Activated T-cell treated with anti-CD3 and anti-CD28 coated beads, Interleukin-2, amount 50 U/mL, for 72 hours (primary cell): Measurements from ENCODE around the gene SLC26A4. TPM values are rescaled to one million over a fixed set of nuclear protein-coding genes. Genes with fewer than 3 reads are reported as not detected.

ENCODE experiments used
- ATAC-seq, 2 donors: fragments of 150-1000 bp; cut with Tn5 transposase; replicated peaks in 1 of 2; 2 replicates each; pipeline ENCODE4 v1.10.0; 2021; ENCODE audit warnings: moderate library complexity in 2 of 2, mild to moderate bottlenecking in 1 of 2
- DNase-seq, 2 donors: peaks; one replicate each; pipeline ENCODE4 v3.0.0; 2021 to 2022; ENCODE audit warnings: mixed read lengths in 1 of 2
- H3K27ac Mint-ChIP-seq: one replicate; pipeline ENCODE4 v1.8.0; 2022; ENCODE audit warnings: mild to moderate bottlenecking, moderate library complexity, mixed read lengths
- H3K27me3 Mint-ChIP-seq: one replicate; pipeline ENCODE4 v1.8.0; 2022; ENCODE audit warnings: low read depth, mixed read lengths
- H3K36me3 Mint-ChIP-seq, 2 donors: one replicate each; pipeline ENCODE4 v1.8.0; 2022; ENCODE audit warnings: mixed read lengths in 2 of 2, mild to moderate bottlenecking in 1 of 2; ENCODE audit not compliant: insufficient read depth in 2 of 2
- H3K4me1 Mint-ChIP-seq: one replicate; pipeline ENCODE4 v1.8.0; 2022; ENCODE audit warnings: low read depth, mixed read lengths
- H3K4me3 Mint-ChIP-seq, 2 donors: one replicate each; pipeline ENCODE4 v1.8.0; 2022; ENCODE audit warnings: mild to moderate bottlenecking in 2 of 2, mixed read lengths in 2 of 2, moderate library complexity in 2 of 2
- H3K9me3 Mint-ChIP-seq, 2 donors: one replicate each; pipeline ENCODE4 v1.8.0; 2022; ENCODE audit warnings: mixed read lengths in 2 of 2
- total RNA-seq, 2 donors: library from RNA; stranded (reverse); gene quantifications; one replicate each; pipeline ENCODE4 v1.2.3, GENCODE V29; 2022

SLC26A4 gene
- 10 to 100 TPM in 1 of 2 donors, 1 to 10 TPM in 1; 7.9 to 18.3 TPM for total RNA-seq

DNA sequence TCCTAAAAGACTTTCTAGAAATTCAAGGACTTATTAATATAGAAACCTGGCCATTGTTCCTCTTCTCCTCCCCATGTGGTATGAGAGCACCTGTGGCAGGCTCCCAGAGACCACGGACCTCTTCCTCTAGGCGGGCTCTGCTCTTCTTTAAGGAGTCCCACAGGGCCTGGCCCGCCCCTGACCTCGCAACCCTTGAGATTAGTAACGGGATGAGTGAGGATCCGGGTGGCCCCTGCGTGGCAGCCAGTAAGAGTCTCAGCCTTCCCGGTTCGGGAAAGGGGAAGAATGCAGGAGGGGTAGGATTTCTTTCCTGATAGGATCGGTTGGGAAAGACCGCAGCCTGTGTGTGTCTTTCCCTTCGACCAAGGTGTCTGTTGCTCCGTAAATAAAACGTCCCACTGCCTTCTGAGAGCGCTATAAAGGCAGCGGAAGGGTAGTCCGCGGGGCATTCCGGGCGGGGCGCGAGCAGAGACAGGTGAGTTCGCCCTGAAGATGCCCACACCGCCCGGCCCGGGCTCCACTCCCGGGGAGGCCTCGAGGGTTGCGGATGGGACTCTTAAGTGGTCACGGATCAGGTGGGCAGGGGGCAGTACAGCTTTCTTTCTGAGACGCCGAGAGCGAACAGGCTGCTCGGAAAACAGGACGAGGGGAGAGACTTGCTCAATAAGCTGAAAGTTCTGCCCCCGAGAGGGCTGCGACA is at the start of gene SLC26A4:
SLC26A4 (plus strand) TSS at position 448 of the 700 bp plus-strand sequence. CDS start 814 bp downstream, outside the sequence.
- H3K9me3 Mint-ChIP-seq = no peaks in the 10 kb centered on the region
- DNase-seq (peak; percentile 69 to 73), ATAC-seq (peak; percentile 68 to 70)
- peaks cover 29% of the 10 kb centered on the region for H3K4me1 Mint-ChIP-seq
- H3K4me3 Mint-ChIP-seq = peak within 1 kb of the TSS; percentile 86 to 94
- peaks cover 2 to 3% of the 10 kb centered on the region in 2 donors for H3K36me3 Mint-ChIP-seq
- peaks cover 20% of the 10 kb centered on the region for H3K27me3 Mint-ChIP-seq
- peak within 1 kb of the TSS; percentile 97 for H3K27ac Mint-ChIP-seq

DNA sequence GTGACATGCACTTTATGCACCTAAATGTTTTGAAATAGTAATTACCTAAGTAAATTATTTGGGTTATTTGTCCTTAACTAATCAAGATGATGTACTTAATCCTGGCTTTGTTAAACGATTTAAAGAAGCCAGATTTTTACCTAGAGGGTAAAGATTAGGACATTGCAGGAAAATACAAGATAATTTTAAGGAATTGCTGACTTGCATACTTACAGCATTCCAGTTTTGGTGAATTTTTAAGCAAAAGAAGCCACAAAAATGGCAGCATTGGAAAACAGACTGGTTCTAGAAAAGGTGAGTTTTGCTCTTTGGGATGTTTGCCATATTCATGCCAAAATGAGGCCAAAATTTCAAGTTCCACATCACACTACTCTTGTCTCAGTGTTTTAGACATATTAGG is 47.2 kb upstream of the SLC26A4 start:
- no peaks in the 10 kb centered on the region for H3K27me3 Mint-ChIP-seq
- peaks cover 2 to 3% of the 10 kb centered on the region in 2 donors for H3K36me3 Mint-ChIP-seq
- DNase-seq = no peak
- no peaks in the 10 kb centered on the region for H3K9me3 Mint-ChIP-seq
- H3K4me1 Mint-ChIP-seq = no peaks in the 10 kb centered on the region
- no peak for ATAC-seq
- H3K27ac Mint-ChIP-seq = no peak overlapping the region
- no peak overlapping the region for H3K4me3 Mint-ChIP-seq

DNA sequence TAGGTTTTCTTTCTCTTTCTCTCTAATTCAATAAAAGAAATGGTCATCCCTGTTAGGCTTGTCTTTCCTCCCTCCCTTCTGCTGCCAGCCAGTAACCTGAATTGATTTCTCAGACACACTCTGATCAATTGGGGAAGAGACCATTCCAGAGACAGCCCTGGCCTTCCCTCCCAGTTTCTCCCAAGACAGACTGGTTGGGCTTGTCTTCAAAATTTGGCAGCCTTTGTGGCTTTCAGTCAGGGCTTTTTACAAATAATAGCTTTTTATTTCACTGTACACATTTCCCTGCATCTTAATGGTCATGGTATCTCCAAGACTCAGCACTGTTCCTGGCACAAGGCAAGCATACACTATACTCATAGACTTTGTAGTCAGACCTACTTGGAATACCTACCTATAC is 46.7 kb upstream of the SLC26A4 start:
- Mint-ChIP-seq H3K4me3 (no peak overlapping the region), H3K9me3 (no peaks in the 10 kb centered on the region), H3K36me3 (peaks cover 2 to 3% of the 10 kb centered on the region in 2 donors), H3K27ac (no peak overlapping the region), H3K27me3 (no peaks in the 10 kb centered on the region), H3K4me1 (no peaks in the 10 kb centered on the region)
- DNase-seq = no peak
- no peak for ATAC-seq

DNA sequence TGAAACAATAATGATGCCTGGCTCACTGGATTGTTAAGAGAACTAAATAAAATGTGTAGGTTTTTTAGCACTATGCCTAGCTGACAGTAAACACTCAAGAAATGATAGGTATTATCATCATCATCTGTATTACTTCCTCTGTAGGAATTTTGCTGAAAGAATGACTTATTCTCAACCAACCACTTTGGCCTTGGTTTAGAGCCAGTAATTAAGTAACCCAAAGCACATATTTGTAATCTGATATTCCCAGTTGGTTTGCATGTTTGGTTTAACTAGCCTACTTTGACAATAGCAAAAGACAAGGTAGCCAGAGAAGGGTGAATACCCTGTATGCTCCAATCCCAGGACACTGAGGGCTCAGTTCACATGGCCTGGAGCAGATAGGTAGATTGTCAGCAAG is 46.2 kb upstream of the SLC26A4 start:
- no peak for ATAC-seq
- H3K27ac Mint-ChIP-seq = no peak overlapping the region
- H3K4me3 Mint-ChIP-seq = no peak overlapping the region
- H3K27me3 Mint-ChIP-seq = no peaks in the 10 kb centered on the region
- H3K36me3 Mint-ChIP-seq = peaks cover 2 to 3% of the 10 kb centered on the region in 2 donors
- DNase-seq = no peak
- H3K4me1 Mint-ChIP-seq = no peaks in the 10 kb centered on the region
- H3K9me3 Mint-ChIP-seq = no peaks in the 10 kb centered on the region

DNA sequence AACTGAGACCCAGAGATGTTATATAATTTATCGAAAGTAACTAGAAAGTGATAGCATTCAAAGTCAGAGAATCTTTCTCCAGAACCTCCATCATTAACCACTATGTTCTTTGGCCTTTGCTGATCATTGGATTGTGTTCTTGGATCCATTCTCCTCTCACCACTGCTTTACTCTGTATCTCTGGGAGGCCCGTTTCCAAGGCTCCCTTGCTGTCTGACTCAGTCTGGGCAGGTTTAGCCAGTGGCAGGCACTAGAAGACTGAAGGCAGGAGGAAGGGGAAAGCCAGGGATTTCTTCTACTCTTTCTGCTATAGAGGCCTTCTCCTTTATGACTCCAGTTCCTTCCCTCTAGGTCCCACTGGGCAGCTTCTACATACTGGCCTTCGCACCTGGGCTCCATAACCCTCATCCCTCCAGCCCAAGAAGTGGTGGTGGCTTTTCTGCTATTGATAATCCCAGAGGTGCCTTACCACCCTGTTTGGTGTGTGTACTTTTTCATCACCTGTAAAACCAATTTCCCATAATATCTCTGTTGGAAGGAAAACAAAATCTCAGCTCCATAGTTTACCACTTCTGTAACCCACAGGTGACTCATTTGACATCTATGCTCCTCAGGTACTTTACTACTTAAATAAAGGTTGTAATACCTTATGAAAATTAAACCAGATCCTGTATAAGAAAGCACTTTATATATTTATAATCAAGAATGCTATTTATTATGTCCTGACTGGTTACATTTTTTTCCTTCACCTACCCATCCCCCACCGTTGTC is 44.5 kb upstream of the SLC26A4 start:
- Mint-ChIP-seq H3K4me3 (no peak overlapping the region), H3K27ac (peak overlapping the region; percentile 70), H3K36me3 (peaks cover 3 to 4% of the 10 kb centered on the region in 2 donors), H3K27me3 (no peaks in the 10 kb centered on the region), H3K9me3 (no peaks in the 10 kb centered on the region), H3K4me1 (no peaks in the 10 kb centered on the region)
- DNase-seq (no peak), ATAC-seq (no peak)

DNA sequence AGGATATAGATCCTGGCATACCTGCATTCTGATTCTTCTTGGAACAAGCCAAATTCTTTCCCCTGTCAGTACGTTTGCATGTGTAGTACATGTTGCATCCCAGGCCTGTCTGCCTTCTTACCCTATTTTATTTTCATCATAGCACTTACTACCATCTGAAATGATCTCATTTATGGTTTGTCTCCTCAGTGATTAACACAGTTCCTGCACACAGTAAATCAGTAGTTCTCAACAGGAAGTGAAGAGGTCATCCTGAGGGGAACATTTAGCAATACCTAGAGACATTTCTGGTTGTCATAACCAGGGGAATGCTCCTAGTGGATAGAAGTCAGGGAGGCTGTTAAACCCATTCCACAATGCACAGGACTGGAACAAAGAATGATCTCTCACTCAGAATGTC is 38.2 kb upstream of the SLC26A4 start:
- DNase-seq = no peak
- Mint-ChIP-seq H3K9me3 (peaks cover 0 to 2% of the 10 kb centered on the region in 2 donors), H3K27me3 (no peaks in the 10 kb centered on the region), H3K4me1 (no peaks in the 10 kb centered on the region), H3K27ac (no peak overlapping the region), H3K4me3 (no peak overlapping the region), H3K36me3 (peaks cover 0 to 6% of the 10 kb centered on the region in 2 donors)
- ATAC-seq = peak; percentile 62 to 95

DNA sequence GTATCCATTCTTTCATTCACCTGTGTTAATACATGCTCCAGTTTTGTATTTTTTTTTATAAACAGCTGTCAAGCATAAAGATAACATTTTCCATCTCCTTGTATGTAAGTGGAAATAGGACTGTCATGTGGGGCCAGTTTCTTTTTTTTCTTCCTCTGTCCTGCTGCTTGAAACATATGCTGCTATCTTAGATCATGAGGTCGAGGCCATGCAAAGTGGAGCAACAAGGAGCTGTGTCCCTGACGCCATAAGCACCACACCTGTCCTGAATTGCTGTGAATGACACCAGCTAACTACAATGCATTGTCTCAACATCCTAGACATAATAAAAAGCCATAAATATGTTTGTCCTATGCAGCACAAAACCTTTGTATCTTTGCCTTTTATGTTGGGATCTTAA is 37.7 kb upstream of the SLC26A4 start:
- H3K9me3 Mint-ChIP-seq = peaks cover 0 to 2% of the 10 kb centered on the region in 2 donors
- ATAC-seq (no peak), DNase-seq (no peak)
- peaks cover 2% of the 10 kb centered on the region for H3K4me1 Mint-ChIP-seq
- peaks cover 0 to 7% of the 10 kb centered on the region in 2 donors for H3K36me3 Mint-ChIP-seq
- no peaks in the 10 kb centered on the region for H3K27me3 Mint-ChIP-seq
- no peak overlapping the region for H3K27ac Mint-ChIP-seq
- no peak overlapping the region for H3K4me3 Mint-ChIP-seq

DNA sequence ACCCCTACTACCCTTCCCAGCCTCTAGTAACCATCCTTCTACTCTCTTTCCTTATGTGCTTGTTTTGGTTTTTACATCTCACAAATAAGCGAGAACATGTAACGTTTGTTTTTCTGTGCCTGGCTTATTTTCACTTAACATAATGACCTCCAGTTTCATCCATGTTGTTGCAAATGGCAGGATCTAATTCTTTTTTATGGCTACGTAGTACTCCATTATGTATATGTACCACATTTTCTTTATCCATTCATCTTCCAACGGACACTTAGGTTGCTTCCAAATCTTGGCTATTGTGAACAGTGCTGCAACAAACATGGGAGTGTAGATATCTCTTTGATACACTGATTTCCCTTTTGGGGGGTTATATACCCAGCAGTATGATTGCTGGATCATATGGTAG is 33.6 kb upstream of the SLC26A4 start:
- Mint-ChIP-seq H3K4me3 (no peak overlapping the region), H3K4me1 (peaks cover 6% of the 10 kb centered on the region), H3K9me3 (peaks cover 0 to 2% of the 10 kb centered on the region in 2 donors), H3K27ac (no peak overlapping the region), H3K27me3 (no peaks in the 10 kb centered on the region), H3K36me3 (peaks cover 0 to 6% of the 10 kb centered on the region in 2 donors)
- no peak for ATAC-seq
- no peak for DNase-seq

DNA sequence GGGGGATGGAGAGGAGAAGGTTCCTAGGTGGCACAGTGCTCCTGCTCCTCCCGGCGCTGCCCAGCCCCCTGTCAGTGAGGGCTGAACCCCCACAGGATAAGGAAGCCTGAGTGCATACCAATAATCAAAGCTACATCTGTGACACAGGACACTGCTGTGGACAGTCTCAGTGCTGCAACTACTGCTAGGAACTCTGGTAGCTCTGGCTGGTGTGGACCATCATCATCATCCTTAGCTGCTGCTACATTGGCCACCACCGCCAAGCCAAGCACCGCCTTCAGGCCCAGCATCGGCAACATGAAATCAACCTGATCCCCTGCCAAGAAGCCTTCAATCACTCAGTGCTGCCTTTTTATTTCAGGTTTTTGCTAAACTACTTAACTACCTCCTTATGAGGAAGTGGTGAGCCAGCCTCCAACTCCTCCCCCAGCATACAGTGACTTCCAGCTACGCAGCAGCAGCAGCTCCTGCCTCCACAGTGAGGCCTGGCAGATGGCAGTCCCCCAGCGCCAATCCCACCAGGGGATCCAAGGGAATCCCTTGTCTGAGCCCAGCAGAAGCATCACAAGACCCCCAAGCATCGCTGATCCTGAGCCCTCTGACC is 32.1 kb upstream of the SLC26A4 start:
- ATAC-seq (peak in 1 of 2 donors; percentile 61), DNase-seq (no peak)
- Mint-ChIP-seq H3K27me3 (peaks cover 4% of the 10 kb centered on the region), H3K4me1 (peaks cover 12% of the 10 kb centered on the region), H3K36me3 (peaks cover 0 to 6% of the 10 kb centered on the region in 2 donors), H3K27ac (no peak overlapping the region), H3K4me3 (no peak overlapping the region), H3K9me3 (peaks cover 0 to 2% of the 10 kb centered on the region in 2 donors)

DNA sequence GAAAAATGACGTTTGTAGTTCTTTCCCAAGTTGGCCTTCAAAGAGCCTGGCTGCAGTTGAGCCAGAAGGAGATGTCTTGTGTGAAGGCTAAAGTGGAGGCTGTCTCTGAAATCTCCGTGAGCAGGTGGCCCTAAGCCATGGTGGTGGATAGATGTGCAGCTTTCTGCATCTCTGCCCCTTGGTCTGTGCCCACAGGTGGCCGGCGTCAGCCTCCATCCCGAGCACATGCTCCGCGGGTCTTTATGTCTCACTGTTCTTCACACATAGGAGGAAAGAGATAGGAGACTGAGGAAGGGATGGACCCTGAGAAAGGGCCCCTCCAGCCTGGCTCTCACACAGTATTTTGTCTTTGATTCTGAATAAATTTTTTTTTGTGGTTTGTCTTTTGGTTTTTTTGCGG is 30.3 kb upstream of the SLC26A4 start:
- DNase-seq (no peak), ATAC-seq (no peak)
- H3K4me1 Mint-ChIP-seq = peaks cover 18% of the 10 kb centered on the region
- no peak overlapping the region for H3K4me3 Mint-ChIP-seq
- H3K27me3 Mint-ChIP-seq = peaks cover 11% of the 10 kb centered on the region
- peaks cover 0 to 2% of the 10 kb centered on the region in 2 donors for H3K9me3 Mint-ChIP-seq
- H3K27ac Mint-ChIP-seq = no peak overlapping the region
- H3K36me3 Mint-ChIP-seq = peaks cover 0 to 6% of the 10 kb centered on the region in 2 donors

DNA sequence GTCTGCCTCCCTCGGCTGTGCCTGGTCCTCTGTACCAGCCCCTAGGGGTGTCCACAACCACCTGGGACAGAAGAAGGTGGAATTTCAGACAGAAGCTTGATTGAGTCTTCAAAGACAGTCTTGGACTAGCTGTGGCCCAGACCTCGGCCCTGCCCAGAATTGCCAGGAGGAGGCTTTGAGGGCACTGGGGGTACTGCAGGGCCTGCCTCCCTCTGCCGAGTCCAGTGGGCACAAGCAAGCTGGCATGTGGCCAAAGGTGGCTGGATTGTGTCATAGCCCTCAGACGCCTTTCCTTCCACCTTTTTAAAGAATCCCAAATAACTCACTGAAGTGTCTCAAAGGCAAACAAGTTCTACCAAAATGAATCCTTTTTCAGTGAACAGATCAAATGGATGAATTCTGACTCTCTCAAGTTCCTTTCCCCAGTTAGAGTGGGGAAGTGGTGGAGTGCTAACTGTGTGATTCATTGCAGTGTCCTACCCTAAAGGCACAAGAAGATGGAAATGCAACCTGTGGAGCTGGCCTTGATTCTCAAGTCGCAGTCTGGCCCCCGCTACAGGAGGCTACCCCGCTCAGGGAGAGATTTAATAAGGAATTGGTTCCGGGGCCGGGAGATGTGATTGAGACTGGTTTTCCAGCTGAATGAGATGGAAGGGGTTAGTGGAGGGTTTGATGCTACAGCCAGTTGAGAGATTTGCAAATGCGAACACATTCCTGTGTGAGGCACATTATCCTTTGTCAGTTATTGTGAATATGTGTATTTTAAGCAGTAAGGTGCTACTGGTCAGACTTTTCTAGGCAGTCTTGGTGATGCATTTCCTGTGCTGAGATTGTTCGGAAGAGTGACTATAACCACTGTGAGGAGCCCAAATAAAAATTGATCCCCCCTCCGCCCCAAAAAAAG is 28.8 kb upstream of the SLC26A4 start:
- H3K4me3 Mint-ChIP-seq = no peak overlapping the region
- H3K4me1 Mint-ChIP-seq = peaks cover 18% of the 10 kb centered on the region
- H3K27ac Mint-ChIP-seq = no peak overlapping the region
- H3K9me3 Mint-ChIP-seq = peaks cover 0 to 2% of the 10 kb centered on the region in 2 donors
- ATAC-seq = no peak
- H3K27me3 Mint-ChIP-seq = peaks cover 13% of the 10 kb centered on the region
- DNase-seq = no peak
- peaks cover 0 to 8% of the 10 kb centered on the region in 2 donors for H3K36me3 Mint-ChIP-seq

DNA sequence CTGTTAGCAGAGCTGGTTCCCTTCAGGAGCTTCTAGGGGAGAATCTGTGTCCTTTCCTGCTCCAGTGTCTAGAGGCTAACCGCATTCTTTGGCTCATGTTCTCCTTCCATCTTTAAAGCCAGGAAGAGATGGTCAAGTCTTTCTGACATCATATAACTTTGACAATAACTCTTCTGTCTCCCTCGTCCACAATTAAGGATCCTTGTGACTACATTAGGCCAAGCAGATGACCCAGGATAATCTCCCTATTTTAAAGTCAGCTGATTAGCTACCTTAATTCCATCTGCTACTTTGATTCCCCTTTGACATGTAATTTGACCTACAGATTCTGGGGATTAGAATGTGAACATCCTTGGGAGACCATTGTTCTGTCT is 28.1 kb upstream of the SLC26A4 start:
- DNase-seq (no peak), ATAC-seq (no peak)
- peaks cover 13% of the 10 kb centered on the region for H3K27me3 Mint-ChIP-seq
- H3K27ac Mint-ChIP-seq = no peak overlapping the region
- H3K4me1 Mint-ChIP-seq = peaks cover 18% of the 10 kb centered on the region
- H3K36me3 Mint-ChIP-seq = peaks cover 0 to 6% of the 10 kb centered on the region in 2 donors
- H3K4me3 Mint-ChIP-seq = no peak overlapping the region
- no peaks in the 10 kb centered on the region for H3K9me3 Mint-ChIP-seq
